GM18499 (cell line): ENCODE measurements around the gene FAF1.

Experiments used
- ATAC-seq: cut with Tn5 transposase; IDR thresholded peaks from one replicate; pipeline ENCODE4 v1.9.1; 2021; ENCODE audit warnings: moderate number of reproducible peaks; ENCODE audit not compliant: insufficient read depth, unreplicated experiment

The FAF1 gene

GRCh38 chr1:50978852-50979781 is 19.1 kb upstream of the FAF1 start:
- ATAC-seq, result no peak

DNA sequence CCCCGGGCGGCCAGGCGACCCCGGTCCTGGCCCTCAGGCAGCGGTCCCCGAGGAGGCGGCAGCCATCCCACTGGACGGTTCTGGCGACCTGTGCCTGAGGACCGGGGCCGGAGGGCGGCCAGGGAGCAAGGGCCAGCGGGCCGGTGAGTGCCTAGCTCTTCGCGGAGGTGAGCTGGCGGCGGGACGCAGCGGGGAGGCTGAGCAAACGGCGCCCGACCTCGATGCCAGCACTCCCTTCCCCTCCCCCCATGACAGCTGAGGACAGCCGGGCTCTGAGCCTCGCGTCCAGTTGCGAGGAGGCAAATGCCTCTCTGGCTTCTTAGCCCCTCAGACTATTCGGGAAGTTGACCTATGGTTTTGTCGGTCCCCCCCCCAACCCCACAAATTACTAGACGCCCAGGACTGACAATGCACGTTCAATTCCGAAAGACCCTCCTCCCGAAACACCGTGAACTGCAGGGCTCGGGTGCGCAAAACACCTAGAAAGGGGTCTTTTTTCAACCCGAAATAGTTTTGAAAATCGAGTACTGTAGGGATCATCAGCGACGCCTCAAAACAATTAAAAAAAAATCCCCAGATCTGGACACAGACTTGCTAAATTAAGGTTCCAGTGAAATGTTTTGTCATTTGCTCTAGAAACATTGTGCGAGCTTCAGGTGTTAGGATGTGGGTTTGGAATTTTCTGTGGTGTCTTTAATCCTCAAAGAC is 18.2 kb upstream of the FAF1 start:
- ATAC-seq, result no peak

GRCh38 chr1:50977575-50978143 is 17.6 kb upstream of the FAF1 start:
- ATAC-seq, result peak; percentile 10

DNA sequence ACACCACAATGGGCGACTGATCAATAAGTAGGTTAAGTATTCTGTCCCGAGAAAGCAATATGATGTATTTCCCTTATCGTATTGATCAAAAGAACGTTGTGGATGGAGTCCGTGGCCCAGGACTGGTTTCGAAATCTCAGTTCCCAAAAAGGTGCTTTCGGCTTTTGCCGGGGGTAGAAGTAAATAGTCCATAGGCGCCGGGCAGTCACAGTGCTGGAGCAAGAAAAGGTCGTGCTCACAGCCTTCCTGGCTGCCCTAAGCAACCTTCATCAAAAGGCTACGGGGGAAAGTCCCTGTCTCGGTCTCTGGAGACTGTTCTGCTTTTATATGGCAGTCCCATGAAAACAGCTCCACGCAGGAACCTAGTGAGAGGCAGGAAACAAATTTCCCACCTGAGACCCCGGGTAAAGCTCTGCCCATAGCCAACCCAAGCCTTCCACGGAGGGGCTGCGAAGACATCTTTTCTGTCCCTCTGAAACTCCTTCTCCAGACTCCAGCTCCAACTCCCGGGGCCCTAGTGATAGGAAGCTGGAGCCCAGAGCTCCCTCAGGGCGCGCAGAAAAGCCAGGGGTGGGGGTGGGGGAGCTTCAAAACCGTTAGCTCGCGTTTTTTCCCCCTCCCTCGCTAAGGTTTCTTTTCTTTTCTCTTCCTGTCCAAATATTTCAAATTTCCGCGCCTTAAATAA is 17.0 kb upstream of the FAF1 start:
- peak; percentile 43 for ATAC-seq

DNA sequence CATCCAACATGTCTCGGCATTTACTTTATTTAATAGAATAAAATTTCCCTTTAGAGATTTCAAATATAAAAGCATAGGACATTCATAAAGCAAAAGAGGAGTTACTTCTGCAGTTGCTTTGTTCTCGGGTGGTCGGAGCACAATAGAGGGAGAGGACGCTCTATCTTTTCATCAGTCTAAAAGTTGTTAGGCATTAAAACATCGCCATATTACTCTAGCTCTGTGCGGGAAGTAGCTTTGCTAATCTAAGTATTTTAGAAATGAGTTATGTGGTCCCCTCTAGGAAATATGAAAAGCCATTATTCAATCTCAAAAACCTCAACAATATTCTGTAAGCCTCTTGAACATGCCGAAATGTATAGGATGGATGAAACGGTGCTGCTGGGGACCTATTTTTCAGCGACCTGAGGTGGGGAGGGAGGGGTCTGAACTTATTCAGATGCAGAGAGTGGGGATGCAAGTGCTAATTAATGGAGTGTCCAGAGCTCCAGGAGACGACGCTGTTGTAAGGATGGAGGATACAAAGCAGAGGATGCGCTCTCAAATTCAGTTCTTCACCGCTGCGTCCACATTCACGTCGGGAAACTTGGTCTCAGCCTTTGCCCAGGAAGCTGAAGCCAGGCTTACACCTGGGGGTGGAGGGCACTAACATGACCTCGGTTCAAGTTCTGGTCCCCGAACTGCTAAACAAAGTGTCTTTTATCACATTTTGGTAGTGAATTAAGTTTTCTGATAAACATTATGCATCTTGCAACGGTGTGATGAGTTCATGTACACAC is 16.2 kb upstream of the FAF1 start:
- peak; percentile 13 for ATAC-seq

GRCh38 chr1:50975436-50975835 is 15.4 kb upstream of the FAF1 start:
- ATAC-seq, result no peak

DNA sequence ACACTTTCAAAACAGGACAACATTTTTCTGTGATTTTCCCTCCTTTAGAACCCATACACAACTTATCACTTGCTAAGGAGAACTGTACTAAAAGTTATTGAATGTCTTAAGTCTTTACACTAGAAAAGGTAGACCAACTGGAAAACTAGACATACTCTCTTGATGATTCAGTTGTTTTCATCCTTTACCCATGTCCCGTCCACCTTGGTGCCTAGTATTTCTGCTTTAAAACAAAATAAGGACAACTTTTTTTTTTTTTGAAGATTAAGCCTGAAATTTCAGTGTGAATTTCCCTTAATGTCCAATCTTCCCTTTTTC is 14.5 kb upstream of the FAF1 start:
- ATAC-seq, result no peak

GRCh38 chr1:50973875-50974617 is 14.0 kb upstream of the FAF1 start:
- ATAC-seq, result no peak

DNA sequence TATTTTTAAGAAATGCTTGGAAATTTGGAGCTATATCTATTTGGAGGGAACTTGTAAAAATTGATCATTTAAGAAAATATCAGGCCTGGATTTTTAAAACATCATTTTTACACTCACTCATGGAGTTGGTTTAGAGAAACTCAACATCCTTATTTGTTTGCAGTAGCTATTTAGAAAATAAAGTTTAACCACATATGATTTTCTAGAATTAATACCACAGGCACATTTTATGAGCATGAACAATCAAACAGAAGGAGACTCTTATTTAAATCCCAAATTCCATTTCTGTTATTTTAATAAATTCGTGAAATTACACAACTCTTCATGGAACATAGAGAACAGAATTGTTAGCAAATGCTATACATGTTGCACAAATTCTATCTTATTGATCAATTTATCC is 13.2 kb upstream of the FAF1 start:
- ATAC-seq, result no peak

- ATAC-seq, result no peak
These were observed 12.7 kb upstream of the FAF1 start for GRCh38 chr1:50972766-50973165.

GRCh38 chr1:50971748-50972305 is 11.8 kb upstream of the FAF1 start:
- ATAC-seq, result no peak

DNA sequence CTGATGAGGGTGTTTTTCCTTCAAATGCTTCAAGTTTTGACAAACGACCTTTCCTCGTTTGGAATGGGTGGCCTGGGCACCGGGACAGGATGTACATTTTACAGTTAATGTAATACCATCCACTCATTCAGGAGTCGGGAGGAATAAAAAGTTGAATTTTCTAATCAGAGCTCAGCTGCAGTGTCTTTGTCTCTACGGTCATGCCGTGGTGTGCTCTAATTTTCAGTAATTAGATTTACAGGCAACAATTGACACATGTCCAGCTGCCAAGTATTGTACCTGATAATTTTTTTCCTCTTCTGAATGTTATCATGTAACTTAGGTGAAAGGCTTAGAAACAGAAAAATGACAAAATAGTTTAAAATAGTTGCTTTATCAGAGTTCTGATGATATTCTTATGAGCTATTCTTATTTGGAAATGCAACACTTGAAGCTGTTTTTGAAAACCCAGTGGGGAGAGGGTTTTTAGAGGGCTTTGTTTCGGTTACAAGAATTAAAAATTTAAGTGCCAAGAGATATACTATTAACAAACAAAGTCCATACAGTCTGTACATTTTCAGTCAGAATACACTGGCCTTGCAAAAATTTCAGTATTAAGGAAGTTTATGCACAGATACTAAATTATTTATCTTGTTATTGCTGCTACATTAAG is 11.0 kb upstream of the FAF1 start:
- ATAC-seq, result no peak

GRCh38 chr1:50970509-50970887 is 10.4 kb upstream of the FAF1 start:
- ATAC-seq, result no peak

- ATAC-seq, result no peak
These were observed 9.8 kb upstream of the FAF1 start, which contains the start of gene CDKN2C for GRCh38 chr1:50969611-50970508. CDKN2C (plus strand) TSS chr1:50970245; CDS start chr1:50970369, 124 bp downstream.

GRCh38 chr1:50968821-50969610 is 8.9 kb upstream of the FAF1 start:
- ATAC-seq, result no peak

DNA sequence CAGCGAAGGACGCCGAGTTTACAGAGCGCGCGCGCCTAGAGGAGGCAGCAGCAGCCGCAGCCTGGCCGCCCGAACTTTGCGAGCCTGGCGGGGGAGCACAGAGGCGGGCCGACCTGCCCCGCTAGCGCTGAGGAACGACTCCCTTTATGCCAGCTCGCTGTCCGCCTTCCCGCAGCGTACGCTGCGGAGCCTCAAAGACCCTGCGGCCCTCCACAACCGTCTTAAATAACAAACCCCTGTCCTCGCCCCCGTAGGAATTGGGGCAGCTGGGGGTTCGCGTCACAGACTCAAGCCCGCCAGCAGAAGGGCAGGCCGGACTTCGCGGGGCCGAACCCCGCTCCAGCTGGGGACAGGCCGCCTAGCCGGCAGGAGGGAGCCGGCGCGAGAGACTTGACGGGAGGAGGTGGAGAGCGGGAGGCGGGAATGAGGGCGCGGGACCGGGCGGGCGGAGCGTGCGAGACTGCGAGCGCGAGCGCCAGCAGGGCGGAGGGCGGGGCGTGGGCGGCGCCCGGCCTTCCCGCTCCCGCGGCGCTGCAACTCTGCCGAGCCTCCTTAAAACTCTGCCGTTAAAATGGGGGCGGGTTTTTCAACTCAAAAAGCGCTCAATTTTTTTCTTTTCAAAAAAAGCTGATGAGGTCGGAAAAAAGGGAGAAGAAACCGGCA is 8.2 kb upstream of the FAF1 start:
- ATAC-seq, result no peak
